A549 (cell line): ENCODE measurements around the gene COL15A1. TPM values are rescaled to one million over a fixed set of nuclear protein-coding genes. Genes with fewer than 3 reads are reported as not detected.

ENCODE experiments used
- ATAC-seq, 2 experiments: fragments of 200-7000 bp in 1 of 2; fragments of >200 bp in 1 of 2; cut with Nextera tagmentation in 1 of 2; cut with Tn5 transposase in 1 of 2; 3 replicates each; pipeline versions ENCODE4 v1.8.0 to v1.9.1; 2018 to 2020; ENCODE audit warnings: mild to moderate bottlenecking in 1 of 2, moderate library complexity in 1 of 2
- CTCF ChIA-PET: fragments of 300-600 bp; sonication (Branson Sonifier 250); formaldehyde crosslinking; extraction: SDS; loops from one replicate; lab custom pipeline; 2021; ENCODE audit warnings: antibody characterized with exemption, inconsistent platforms; lab: Yijun Ruan, JAX
- POLR2A ChIA-PET: fragments of 350-600 bp; formaldehyde crosslinking; extraction: SDS; loops from one replicate; lab custom pipeline; 2021; ENCODE audit warnings: antibody characterized with exemption, inconsistent platforms; lab: Yijun Ruan, JAX
- DNase-seq, 2 experiments: peaks; one replicate each; pipeline versions ENCODE4 v3.0.0 to v3.0.0-alpha.2; 2011 to 2016; ENCODE audit warnings: low read depth in 1 of 2, low spot score in 1 of 2
- FAIRE-seq: peaks from 2 replicates; lab custom pipeline; 2011; peaks lifted over from hg19 to GRCh38; lab: Jason Lieb, UNC
- H3K27ac ChIP-seq, 2 experiments: fragments of >200 bp; sonication (Bioruptor Twin); formaldehyde crosslinking; 3 replicates each; pipeline ENCODE4 v1.5.1; 2016 to 2017
- H3K4me1 ChIP-seq: fragments of >200 bp; sonication (Bioruptor Twin); formaldehyde crosslinking; 3 replicates; pipeline ENCODE4 v1.6.1; 2016
- H3K4me2 ChIP-seq: fragments of >200 bp; sonication (Bioruptor Twin); formaldehyde crosslinking; 3 replicates; pipeline ENCODE4 v1.6.1; 2016
- H3K4me3 ChIP-seq: fragments of >200 bp; sonication (Bioruptor Twin); formaldehyde crosslinking; 3 replicates; pipeline ENCODE4 v1.5.1; 2016
- H3K9me3 ChIP-seq: fragments of >200 bp; sonication (Bioruptor Twin); formaldehyde crosslinking; 3 replicates; pipeline ENCODE4 v1.6.1; 2016
- CHD2 ChIP-seq: fragments of 150-350 bp; IDR thresholded peaks from 2 replicates; pipeline ENCODE4 v1.6.1; 2014; ENCODE audit warnings: low read length; ENCODE audit not compliant: partially characterized antibody
- EHMT2 ChIP-seq: fragments of 200-600 bp; sonication (generic); IDR thresholded peaks from 2 replicates; pipeline ENCODE4 v1.6.1; 2016; ENCODE audit warnings: antibody characterized with exemption, low read depth, mild to moderate bottlenecking, moderate library complexity
- EP300 ChIP-seq, 2 experiments: fragments of >200 bp; sonication (Bioruptor Twin); formaldehyde crosslinking; IDR thresholded peaks; 2 replicates in 1 of 2; 3 replicates in 1 of 2; pipeline ENCODE4 v1.6.1; 2016 to 2017
- FOSB ChIP-seq: fragments of 250-450 bp; sonication (Bioruptor Pico); IDR thresholded peaks from 2 replicates; pipeline ENCODE4 v1.5.0; 2020; ENCODE audit warnings: mild to moderate bottlenecking, moderate library complexity
- GATA3 ChIP-seq: IDR thresholded peaks from 2 replicates; pipeline ENCODE4 v1.6.1; 2012; ENCODE audit warnings: borderline replicate concordance
- HDAC2 ChIP-seq: fragments of 200-600 bp; sonication (generic); IDR thresholded peaks from 2 replicates; pipeline ENCODE4 v1.6.1; 2016
- HEYL ChIP-seq: fragments of 250-450 bp; sonication (Bioruptor Pico); IDR thresholded peaks from 2 replicates; pipeline ENCODE4 v1.8.0; 2021; ENCODE audit warnings: mild to moderate bottlenecking, moderate library complexity
- HOXA7 ChIP-seq: fragments of 250-450 bp; sonication (Bioruptor Pico); IDR thresholded peaks from 2 replicates; pipeline ENCODE4 v1.5.0; 2020; ENCODE audit warnings: mild to moderate bottlenecking, moderate library complexity
- HOXB13 ChIP-seq: fragments of 250-450 bp; sonication (Bioruptor Pico); IDR thresholded peaks from 2 replicates; pipeline ENCODE4 v1.5.0; 2020; ENCODE audit warnings: low read depth, mild to moderate bottlenecking, moderate library complexity
- JUN ChIP-seq, 2 experiments: fragments of >200 bp; sonication (Bioruptor Twin); formaldehyde crosslinking; IDR thresholded peaks; 2 replicates in 1 of 2; 3 replicates in 1 of 2; pipeline ENCODE4 v1.6.1; 2016 to 2017
- JUNB ChIP-seq: fragments of >200 bp; sonication (Bioruptor Twin); formaldehyde crosslinking; IDR thresholded peaks from 2 replicates; pipeline ENCODE4 v1.6.1; 2016
- KDM1A ChIP-seq: fragments of 200-600 bp; sonication (generic); IDR thresholded peaks from 2 replicates; pipeline ENCODE4 v1.6.1; 2016; ENCODE audit warnings: low read depth, mild to moderate bottlenecking
- NR3C1 ChIP-seq: fragments of >200 bp; sonication (Bioruptor Twin); formaldehyde crosslinking; IDR thresholded peaks from 3 replicates; pipeline ENCODE4 v1.6.1; 2017
- POLR2AphosphoS2 ChIP-seq: conservative IDR thresholded peaks from 2 replicates; pipeline ENCODE4 v1.6.1; 2012; ENCODE audit warnings: low read length, improper control_type of control experiment, inconsistent platforms
- RAD21 ChIP-seq, 2 experiments: fragments of >200 bp in 1 of 2; sonication (Bioruptor Twin) in 1 of 2; formaldehyde crosslinking in 1 of 2; IDR thresholded peaks in 1 of 2; conservative IDR thresholded peaks in 1 of 2; 2 replicates in 1 of 2; 3 replicates in 1 of 2; pipeline ENCODE4 v1.6.1; 2012 to 2018; ENCODE audit warnings: inconsistent platforms in 1 of 2
- RARB ChIP-seq: fragments of 250-450 bp; sonication (Bioruptor Pico); IDR thresholded peaks from 2 replicates; pipeline ENCODE4 v1.8.0; 2021; ENCODE audit warnings: mild to moderate bottlenecking, moderate library complexity
- RCOR1 ChIP-seq: fragments of 150-350 bp; IDR thresholded peaks from 2 replicates; pipeline ENCODE4 v1.6.1; 2014; ENCODE audit warnings: antibody characterized with exemption, low read length, low read depth
- RNF2 ChIP-seq: fragments of 200-600 bp; sonication (generic); IDR thresholded peaks from 2 replicates; pipeline ENCODE4 v1.6.1; 2016; ENCODE audit warnings: low read depth, mild to moderate bottlenecking, antibody characterized with exemption, moderate library complexity, borderline replicate concordance
- SMC3 ChIP-seq: fragments of >200 bp; sonication (Bioruptor Twin); formaldehyde crosslinking; IDR thresholded peaks from 3 replicates; pipeline ENCODE4 v1.6.1; 2018; ENCODE audit warnings: inconsistent platforms
- TP53 ChIP-seq: fragments of 250-450 bp; sonication (Bioruptor Pico); IDR thresholded peaks from 2 replicates; pipeline ENCODE4 v1.5.0; 2021; ENCODE audit warnings: mild to moderate bottlenecking, moderate library complexity
- ZFP36 ChIP-seq: fragments of 450-650 bp; IDR thresholded peaks from 2 replicates; pipeline ENCODE4 v1.6.1; 2014; ENCODE audit warnings: borderline replicate concordance; ENCODE audit not compliant: partially characterized antibody
- ZSCAN20 ChIP-seq: fragments of 250-450 bp; sonication (Bioruptor Pico); IDR thresholded peaks from 2 replicates; pipeline ENCODE4 v1.8.0; 2022; ENCODE audit warnings: mild to moderate bottlenecking, moderate library complexity
- WGBS: methylation state at CpG from one replicate; pipeline ENCODE4 v1.1.6; 2017; ENCODE audit errors: missing lambda C conversion rate; 5-methylcytosine and 5-hydroxymethylcytosine counted together
- polyA plus RNA-seq, 4 experiments: library from polyadenylated mRNA; depleted of rRNA in 3 of 4; stranded (reverse); fragments of >200 nt; fragmentation: RNase III in 1 of 4; extraction: RNeasy Plus Mini Kit Qiagen cat#74134 plus additional on column Dnase treatment in 1 of 4; gene quantifications; 2 replicates in 3 of 4; 3 replicates in 1 of 4; pipeline ENCODE4 v1.2.3, GENCODE V29; 2011 to 2017
- TF ChIP-seq, protein P1 (sequence below): fragments of >200 bp; sonication (Bioruptor Twin); formaldehyde crosslinking; IDR thresholded peaks from 3 replicates; pipeline ENCODE4 v1.6.1; 2016
- TF ChIP-seq, protein P2 (sequence below): IDR thresholded peaks from 2 replicates; pipeline ENCODE4 v1.6.1; 2012; ENCODE audit warnings: low read depth, borderline replicate concordance
- TF ChIP-seq, protein P3 (sequence below): fragments of 250-450 bp; sonication (Bioruptor Pico); IDR thresholded peaks from 2 replicates; pipeline ENCODE4 v1.5.0; 2020; ENCODE audit warnings: low read depth, mild to moderate bottlenecking, moderate library complexity
- TF ChIP-seq, protein P4 (sequence below): fragments of 450-650 bp; IDR thresholded peaks from 2 replicates; pipeline ENCODE4 v1.6.1; 2014; ENCODE audit warnings: antibody characterized with exemption
- TF ChIP-seq, protein P5 (sequence below): IDR thresholded peaks from 2 replicates; pipeline ENCODE4 v1.6.1; 2012

The COL15A1 gene
- polyA plus RNA-seq, 2 of the 4 experiments (the other 2 are of a cell fraction), result 0.09 to 0.12 TPM

DNA sequence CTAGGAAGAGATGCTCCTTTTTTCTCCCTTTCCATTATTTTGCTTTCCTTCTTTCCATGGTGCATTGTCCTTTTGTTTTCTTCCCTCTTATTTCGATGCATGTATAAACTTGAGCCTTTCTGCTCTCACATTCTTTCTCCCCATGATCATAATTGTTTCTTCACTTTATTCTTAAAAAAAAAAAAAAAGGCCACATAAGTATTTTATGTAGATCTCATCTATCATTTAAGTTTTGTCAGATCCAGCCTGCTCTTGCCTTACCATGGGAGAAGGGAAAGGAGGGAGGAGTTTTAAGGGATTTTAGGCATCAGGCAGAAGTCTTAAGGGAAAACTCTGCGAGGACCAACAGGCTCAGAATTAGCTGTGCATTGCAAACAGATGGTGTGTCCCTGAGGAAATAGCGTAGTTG lies 172.3 kb downstream of the COL15A1 start:
- no peak for TF ChIP-seq FOSB (CRISPR knock-in tag)
- TF ChIP-seq JUN (IDR thresholded peaks at IDR 0.05), result no peak
- TF ChIP-seq, protein P1, sequence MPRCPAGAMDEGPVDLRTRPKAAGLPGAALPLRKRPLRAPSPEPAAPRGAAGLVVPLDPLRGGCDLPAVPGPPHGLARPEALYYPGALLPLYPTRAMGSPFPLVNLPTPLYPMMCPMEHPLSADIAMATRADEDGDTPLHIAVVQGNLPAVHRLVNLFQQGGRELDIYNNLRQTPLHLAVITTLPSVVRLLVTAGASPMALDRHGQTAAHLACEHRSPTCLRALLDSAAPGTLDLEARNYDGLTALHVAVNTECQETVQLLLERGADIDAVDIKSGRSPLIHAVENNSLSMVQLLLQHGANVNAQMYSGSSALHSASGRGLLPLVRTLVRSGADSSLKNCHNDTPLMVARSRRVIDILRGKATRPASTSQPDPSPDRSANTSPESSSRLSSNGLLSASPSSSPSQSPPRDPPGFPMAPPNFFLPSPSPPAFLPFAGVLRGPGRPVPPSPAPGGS, result no peak
- no peak for TF ChIP-seq TP53 (CRISPR knock-in tag)
- TF ChIP-seq RARB (CRISPR knock-in tag), result no peak
- no peak for TF ChIP-seq RCOR1
- no peak for TF ChIP-seq GATA3
- TF ChIP-seq, protein P2, sequence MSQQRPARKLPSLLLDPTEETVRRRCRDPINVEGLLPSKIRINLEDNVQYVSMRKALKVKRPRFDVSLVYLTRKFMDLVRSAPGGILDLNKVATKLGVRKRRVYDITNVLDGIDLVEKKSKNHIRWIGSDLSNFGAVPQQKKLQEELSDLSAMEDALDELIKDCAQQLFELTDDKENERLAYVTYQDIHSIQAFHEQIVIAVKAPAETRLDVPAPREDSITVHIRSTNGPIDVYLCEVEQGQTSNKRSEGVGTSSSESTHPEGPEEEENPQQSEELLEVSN, result no peak
- no peak for TF ChIP-seq HDAC2
- TF ChIP-seq, protein P3, sequence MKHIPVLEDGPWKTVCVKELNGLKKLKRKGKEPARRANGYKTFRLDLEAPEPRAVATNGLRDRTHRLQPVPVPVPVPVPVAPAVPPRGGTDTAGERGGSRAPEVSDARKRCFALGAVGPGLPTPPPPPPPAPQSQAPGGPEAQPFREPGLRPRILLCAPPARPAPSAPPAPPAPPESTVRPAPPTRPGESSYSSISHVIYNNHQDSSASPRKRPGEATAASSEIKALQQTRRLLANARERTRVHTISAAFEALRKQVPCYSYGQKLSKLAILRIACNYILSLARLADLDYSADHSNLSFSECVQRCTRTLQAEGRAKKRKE (CRISPR knock-in tag), result no peak
- TF ChIP-seq SMC3, result no peak
- no peak for TF ChIP-seq EHMT2
- no peak for TF ChIP-seq POLR2AphosphoS2
- no peak for TF ChIP-seq EP300 (IDR thresholded peaks at IDR 0.05)
- TF ChIP-seq ZFP36, result no peak
- TF ChIP-seq JUNB, result no peak
- no peak for TF ChIP-seq ZSCAN20 (CRISPR knock-in tag)
- no peak for TF ChIP-seq HOXA7 (CRISPR knock-in tag)
- TF ChIP-seq RNF2, result no peak
- TF ChIP-seq, all 56 proteins: peak for 0
- FAIRE-seq (no peak), DNase-seq (no peak), ATAC-seq (no peak)
- no peaks in the 10 kb centered on the region for H3K9me3 ChIP-seq
- peaks cover 13% of the 10 kb centered on the region; the same call in 2 of the 3 replicates for H3K4me1 ChIP-seq
- no peak overlapping the region for H3K4me3 ChIP-seq
- no peak overlapping the region for H3K4me2 ChIP-seq
- no peak overlapping the region for H3K27ac ChIP-seq
- ChIA-PET POLR2A (no interaction called here), CTCF (interaction anchor here (1.0 kb wide), 1 partner anchor 12 kb away, joined by 3 read pairs; no protein-coding TSS in a partner anchor)
- WGBS, result 88% methylated on average over 3 of the region's 3 CpGs

DNA sequence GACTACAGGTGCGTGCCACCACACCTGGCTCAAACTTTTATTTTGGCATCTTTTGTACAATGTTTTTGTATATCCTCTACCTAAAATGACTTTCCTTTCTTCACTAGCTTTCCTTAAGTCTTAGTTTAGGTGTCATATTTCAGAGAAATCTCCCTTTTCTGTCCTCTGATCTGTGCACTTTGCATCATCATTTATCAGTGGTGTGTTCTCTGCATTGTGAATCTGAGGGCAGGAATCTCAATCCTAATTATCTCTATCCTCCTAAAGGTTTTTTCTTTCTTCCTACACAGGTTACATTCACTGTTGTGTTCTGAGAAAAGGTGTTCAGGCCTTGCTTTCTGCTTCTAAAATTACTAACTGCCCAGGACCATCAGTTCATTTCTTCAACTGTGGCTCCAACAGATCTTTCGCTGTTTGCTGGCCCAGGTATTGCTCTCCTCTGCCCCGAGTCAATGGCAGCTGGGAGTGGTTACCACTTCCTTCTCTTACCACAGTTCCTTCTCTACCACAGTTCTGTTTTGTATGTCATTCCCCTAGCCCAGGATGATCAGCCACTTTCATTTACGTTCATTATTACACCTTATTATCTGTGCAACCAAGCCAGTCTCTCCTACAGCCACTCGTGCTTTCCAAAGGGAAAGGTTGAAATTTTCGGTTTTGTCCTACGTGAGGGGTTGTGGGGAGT lies 175.2 kb downstream of the COL15A1 start:
- no peak overlapping the region for H3K27ac ChIP-seq
- ChIA-PET POLR2A (interaction anchor here (0.7 kb wide), 1 partner anchor 14 kb away, joined by 3 read pairs; no protein-coding TSS in a partner anchor), CTCF (interaction anchor here (0.9 to 2.0 kb wide), 3 partner anchors 14 to 120 kb away, joined by 3 to 5 read pairs (median 4); partner anchors contain the start of gene TGFBR1)
- 93% methylated on average over 7 of the region's 7 CpGs for WGBS
- DNase-seq, result no peak
- H3K4me1 ChIP-seq, result peaks cover 7% of the 10 kb centered on the region; the same call in 1 of the 3 replicates
- no peak overlapping the region for H3K4me3 ChIP-seq
- no peak for ATAC-seq
- no peaks in the 10 kb centered on the region for H3K9me3 ChIP-seq
- TF ChIP-seq NR3C1, result no peak
- no peak for TF ChIP-seq RARB (CRISPR knock-in tag)
- FAIRE-seq, result no peak
- no peak overlapping the region for H3K4me2 ChIP-seq

DNA sequence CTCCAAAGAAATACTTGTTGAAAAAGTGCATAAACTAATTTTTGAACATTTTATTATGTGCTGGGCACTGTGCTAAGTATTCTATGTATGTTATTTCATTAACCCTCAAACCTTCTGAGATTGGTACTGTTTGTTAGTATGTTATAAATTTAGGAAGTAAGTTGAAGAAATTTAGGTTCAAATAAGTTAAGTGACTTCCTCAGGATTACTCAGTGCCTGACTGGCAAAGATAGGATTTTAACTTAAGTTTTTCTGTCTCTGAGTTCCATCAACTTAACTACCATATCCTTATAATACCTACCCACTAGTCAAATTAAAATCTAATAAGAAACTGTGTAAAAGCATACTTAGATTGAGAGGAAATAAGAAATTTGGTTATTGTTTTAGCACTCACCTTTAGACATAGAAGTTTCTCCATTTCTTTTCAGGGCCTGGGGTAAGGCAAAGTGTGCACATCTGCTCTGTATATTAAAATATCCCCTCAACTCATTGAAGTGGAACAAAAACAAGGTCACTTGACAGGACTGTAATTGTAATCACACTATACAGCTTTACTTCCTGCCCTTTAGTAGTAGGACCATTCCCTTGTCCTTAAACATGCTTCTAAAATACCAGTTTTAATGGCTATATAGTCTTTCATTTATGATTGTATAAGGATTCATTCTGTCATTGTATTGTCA lies 176.4 kb downstream of the COL15A1 start:
- Histone ChIP-seq H3K27ac (no peak overlapping the region), H3K4me3 (no peak overlapping the region), H3K9me3 (no peaks in the 10 kb centered on the region), H3K4me2 (no peak overlapping the region), H3K4me1 (peaks cover 7% of the 10 kb centered on the region; the same call in 1 of the 3 replicates)
- ChIA-PET CTCF (interaction anchor here (0.8 to 1.1 kb wide), 2 partner anchors 122 to 272 kb away, joined by 3 read pairs; no protein-coding TSS in a partner anchor), POLR2A (no interaction called here)
- no peak for ATAC-seq
- no peak for DNase-seq
- FAIRE-seq, result no peak
- TF ChIP-seq RCOR1 (no peak), TP53 (CRISPR knock-in tag) (no peak), KDM1A (no peak), ZFP36 (no peak), CHD2 (no peak), RAD21 (conservative IDR thresholded peaks at IDR 0.05 in 1 of 2, IDR thresholded peaks at IDR 0.05 in 1 of 2) (no peak), HOXB13 (CRISPR knock-in tag) (no peak), EP300 (IDR thresholded peaks at IDR 0.05) (no peak), HEYL (CRISPR knock-in tag) (no peak), RARB (CRISPR knock-in tag) (no peak), NR3C1 (no peak), JUN (IDR thresholded peaks at IDR 0.05) (no peak)
- TF ChIP-seq, protein P1, result no peak
- TF ChIP-seq, protein P4, sequence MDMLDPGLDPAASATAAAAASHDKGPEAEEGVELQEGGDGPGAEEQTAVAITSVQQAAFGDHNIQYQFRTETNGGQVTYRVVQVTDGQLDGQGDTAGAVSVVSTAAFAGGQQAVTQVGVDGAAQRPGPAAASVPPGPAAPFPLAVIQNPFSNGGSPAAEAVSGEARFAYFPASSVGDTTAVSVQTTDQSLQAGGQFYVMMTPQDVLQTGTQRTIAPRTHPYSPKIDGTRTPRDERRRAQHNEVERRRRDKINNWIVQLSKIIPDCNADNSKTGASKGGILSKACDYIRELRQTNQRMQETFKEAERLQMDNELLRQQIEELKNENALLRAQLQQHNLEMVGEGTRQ, result no peak
- TF ChIP-seq, protein P5, sequence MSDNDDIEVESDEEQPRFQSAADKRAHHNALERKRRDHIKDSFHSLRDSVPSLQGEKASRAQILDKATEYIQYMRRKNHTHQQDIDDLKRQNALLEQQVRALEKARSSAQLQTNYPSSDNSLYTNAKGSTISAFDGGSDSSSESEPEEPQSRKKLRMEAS, result no peak
